ENCODE data around the gene SETX.

GRCh38 chr9:132365986-132366385 is 11.2 kb upstream of the SETX start:
- TF ChIP-seq, protein P1, sequence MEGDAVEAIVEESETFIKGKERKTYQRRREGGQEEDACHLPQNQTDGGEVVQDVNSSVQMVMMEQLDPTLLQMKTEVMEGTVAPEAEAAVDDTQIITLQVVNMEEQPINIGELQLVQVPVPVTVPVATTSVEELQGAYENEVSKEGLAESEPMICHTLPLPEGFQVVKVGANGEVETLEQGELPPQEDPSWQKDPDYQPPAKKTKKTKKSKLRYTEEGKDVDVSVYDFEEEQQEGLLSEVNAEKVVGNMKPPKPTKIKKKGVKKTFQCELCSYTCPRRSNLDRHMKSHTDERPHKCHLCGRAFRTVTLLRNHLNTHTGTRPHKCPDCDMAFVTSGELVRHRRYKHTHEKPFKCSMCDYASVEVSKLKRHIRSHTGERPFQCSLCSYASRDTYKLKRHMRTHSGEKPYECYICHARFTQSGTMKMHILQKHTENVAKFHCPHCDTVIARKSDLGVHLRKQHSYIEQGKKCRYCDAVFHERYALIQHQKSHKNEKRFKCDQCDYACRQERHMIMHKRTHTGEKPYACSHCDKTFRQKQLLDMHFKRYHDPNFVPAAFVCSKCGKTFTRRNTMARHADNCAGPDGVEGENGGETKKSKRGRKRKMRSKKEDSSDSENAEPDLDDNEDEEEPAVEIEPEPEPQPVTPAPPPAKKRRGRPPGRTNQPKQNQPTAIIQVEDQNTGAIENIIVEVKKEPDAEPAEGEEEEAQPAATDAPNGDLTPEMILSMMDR (IDR thresholded peaks at IDR 0.05; ENCODE audit: low read length), result no peak
- TF ChIP-seq EZH2 (IDR thresholded peaks at IDR 0.05; ENCODE audit: borderline replicate concordance, low read length), result no peak
